K562 (cell line): ENCODE data around the gene STMP1. TPM values are rescaled to one million over a fixed set of nuclear protein-coding genes. Genes with fewer than 3 reads are reported as not detected.

Experiments used
- ATAC-seq: fragments of 200-7000 bp; cut with Tn5 transposase; 3 replicates; pipeline ENCODE4 v1.9.1; 2020; ENCODE audit warnings: moderate library complexity
- BruUV-seq: library from RNA; stranded (reverse); fragments of 400-500 nt; replicated peaks from 2 replicates; lab custom pipeline; 2021; lab: Mats Ljungman, UMichigan
- CTCF ChIA-PET: fragments of 300-600 bp; formaldehyde crosslinking; extraction: SDS; loops from one replicate; lab custom pipeline; 2021; ENCODE audit warnings: low intra/inter-chr PET ratio; lab: Yijun Ruan, JAX
- POLR2A ChIA-PET: fragments of 300-600, 350-650 bp; sonication (Branson Sonifier 250); formaldehyde crosslinking; extraction: SDS; loops from one replicate; lab custom pipeline; 2021; ENCODE audit warnings: antibody characterized with exemption, inconsistent platforms; lab: Yijun Ruan, JAX
- DNase-seq, 4 experiments: peaks; one replicate each; pipeline versions ENCODE4 v3.0.0 to v3.0.0-alpha.2; 2011 to 2018; ENCODE audit warnings: low spot score in 3 of 4, mixed read lengths in 3 of 4; ENCODE audit errors: extremely low read depth in 1 of 4
- FAIRE-seq: peaks from 2 replicates; lab custom pipeline; 2011; peaks lifted over from hg19 to GRCh38; lab: Jason Lieb, UNC
- H2AFZ ChIP-seq: 2 replicates; pipeline ENCODE4 v1.6.0; 2011; ENCODE audit warnings: low read depth, low read length, control low read depth, inconsistent platforms
- H3K27ac ChIP-seq: fragments of 200-600 bp; 3 replicates; pipeline ENCODE4 v1.8.0; 2011; ENCODE audit warnings: low read depth, mild to moderate bottlenecking, control low read depth, inconsistent platforms, low read length, moderate library complexity, mixed read lengths; ENCODE audit errors: extremely low read depth
- H3K27me3 ChIP-seq, 2 experiments: fragments of 300-600 bp in 1 of 2; 2 replicates in 1 of 2; 3 replicates in 1 of 2; pipeline versions ENCODE4 v1.6.0 to v1.8.0; 2011; ENCODE audit warnings: inconsistent platforms in 2 of 2, low read length in 2 of 2, mild to moderate bottlenecking in 1 of 2, mixed read lengths in 1 of 2, moderate library complexity in 1 of 2; ENCODE audit not compliant: control insufficient read depth in 2 of 2, insufficient read depth in 2 of 2
- H3K36me3 ChIP-seq: fragments of 300-600 bp; 3 replicates; pipeline ENCODE4 v1.8.0; 2011; ENCODE audit warnings: mild to moderate bottlenecking, low read length, inconsistent platforms; ENCODE audit not compliant: control insufficient read depth, insufficient read depth
- H3K4me1 ChIP-seq, 2 experiments: fragments of 200-600 bp in 1 of 2; replicated peaks in 1 of 2; 2 replicates in 1 of 2; 3 replicates in 1 of 2; pipeline versions ENCODE4 v1.5.1 to v1.8.0; 2011; ENCODE audit warnings: inconsistent platforms in 2 of 2, low read length in 2 of 2, mild to moderate bottlenecking in 1 of 2, mixed read lengths in 1 of 2, moderate library complexity in 1 of 2; ENCODE audit not compliant: control insufficient read depth in 2 of 2, insufficient read depth in 2 of 2
- H3K4me2 ChIP-seq: 2 replicates; pipeline ENCODE4 v1.6.1; 2011; ENCODE audit warnings: low read length, control low read depth, inconsistent platforms, mixed read lengths; ENCODE audit not compliant: insufficient read depth
- H3K4me3 ChIP-seq: fragments of 200-600 bp; sonication (generic), shearing (Covaris generic); 2 replicates; pipeline ENCODE4 v1.5.1; 2016; ENCODE audit warnings: control low read depth, inconsistent platforms
- H3K79me2 ChIP-seq: fragments of 200-600 bp; 3 replicates; pipeline ENCODE4 v1.8.0; 2011; ENCODE audit warnings: low read length, inconsistent platforms; ENCODE audit not compliant: control insufficient read depth, insufficient read depth
- H3K9ac ChIP-seq, 2 experiments: 2 replicates each; pipeline versions ENCODE4 v1.6.0 to v1.6.1; 2011; ENCODE audit warnings: low read depth in 2 of 2, low read length in 2 of 2, control low read depth in 1 of 2, inconsistent platforms in 1 of 2, mild to moderate bottlenecking in 1 of 2, mixed read lengths in 1 of 2; ENCODE audit not compliant: insufficient read depth in 1 of 2
- H3K9me1 ChIP-seq: one replicate; pipeline ENCODE4 v1.6.0; 2011; ENCODE audit warnings: inconsistent platforms, mild to moderate bottlenecking, low read length, moderate library complexity; ENCODE audit not compliant: control insufficient read depth, insufficient read depth
- H3K9me3 ChIP-seq: replicated peaks from 2 replicates; pipeline ENCODE4 v1.5.1; 2011; ENCODE audit warnings: low read depth, low read length, inconsistent platforms; ENCODE audit not compliant: control insufficient read depth, insufficient read depth
- H4K20me1 ChIP-seq: replicated peaks from 2 replicates; pipeline ENCODE4 v1.6.1; 2011; ENCODE audit warnings: low read length, inconsistent platforms, mixed read lengths; ENCODE audit not compliant: control insufficient read depth, insufficient read depth
- BCOR ChIP-seq: fragments of 450-650 bp; IDR thresholded peaks from 2 replicates; pipeline ENCODE4 v1.6.1; 2016
- ELF4 ChIP-seq: fragments of 450-650 bp; formaldehyde crosslinking; IDR thresholded peaks from 2 replicates; pipeline ENCODE4 v1.4.0; 2022; ENCODE audit warnings: missing genetic modification characterization
- ESRRB ChIP-seq: fragments of 250-450 bp; sonication (Bioruptor Pico); IDR thresholded peaks from 2 replicates; pipeline ENCODE4 v1.5.0; 2020; ENCODE audit warnings: mild to moderate bottlenecking, moderate library complexity, borderline replicate concordance
- GATAD2A ChIP-seq: fragments of 450-650 bp; IDR thresholded peaks from 2 replicates; pipeline ENCODE4 v1.6.1; 2017
- GTF2E2 ChIP-seq: fragments of 200-800 bp; sonication (Bioruptor generic); IDR thresholded peaks from 2 replicates; pipeline ENCODE4 v1.6.1; 2016; ENCODE audit warnings: missing genetic modification characterization, missing compliant biosample characterization
- IRF9 ChIP-seq: fragments of 450-650 bp; IDR thresholded peaks from 2 replicates; pipeline ENCODE4 v1.6.1; 2016; ENCODE audit warnings: missing biosample characterization, missing genetic modification characterization
- MXD1 ChIP-seq: fragments of 250-450 bp; sonication (Bioruptor Pico); IDR thresholded peaks from 2 replicates; pipeline ENCODE4 v1.8.0; 2021; ENCODE audit warnings: borderline replicate concordance, mild to moderate bottlenecking, moderate library complexity; ENCODE audit not compliant: poor library complexity, severe bottlenecking
- NKRF ChIP-seq: fragments of 450-650 bp; IDR thresholded peaks from 2 replicates; pipeline ENCODE4 v1.6.1; 2016; ENCODE audit warnings: borderline replicate concordance
- PHB2 ChIP-seq: fragments of 450-650 bp; IDR thresholded peaks from 2 replicates; pipeline ENCODE4 v1.6.1; 2017; ENCODE audit warnings: low read depth
- RBM22 ChIP-seq: fragments of 200-400 bp; formaldehyde crosslinking; IDR thresholded peaks from 2 replicates; pipeline ENCODE4 v1.6.1; 2018; ENCODE audit warnings: low read length, low read depth; ENCODE audit not compliant: poor library complexity, severe bottlenecking
- SMARCA5 ChIP-seq: fragments of 450-650 bp; IDR thresholded peaks from 2 replicates; pipeline ENCODE4 v1.6.1; 2016
- ZFP30 ChIP-seq: fragments of 250-450 bp; sonication (Bioruptor Pico); IDR thresholded peaks from 2 replicates; pipeline ENCODE4 v1.8.0; 2022; ENCODE audit warnings: moderate library complexity, mild to moderate bottlenecking, inconsistent platforms, borderline replicate concordance
- ZNF347 ChIP-seq: fragments of 450-650 bp; formaldehyde crosslinking; IDR thresholded peaks from 2 replicates; pipeline ENCODE4 v1.4.0; 2020; ENCODE audit warnings: low read depth, mild to moderate bottlenecking, moderate library complexity
- ZNF79 ChIP-seq: fragments of 250-450 bp; sonication (Bioruptor Pico); IDR thresholded peaks from 2 replicates; pipeline ENCODE4 v1.4.0; 2020; ENCODE audit warnings: low read depth, mild to moderate bottlenecking, moderate library complexity
- ZZZ3 ChIP-seq: fragments of 450-650 bp; IDR thresholded peaks from 2 replicates; pipeline ENCODE4 v1.6.1; 2016; ENCODE audit warnings: antibody characterized with exemption, mild to moderate bottlenecking, moderate library complexity
- WGBS: fragments of 100-300 bp; shearing (Covaris generic); methylation state at CpG from one replicate; pipeline ENCODE4 v1.1.6; 2016; ENCODE audit warnings: low coverage, mixed read lengths; ENCODE audit not compliant: insufficient coverage; ENCODE audit errors: missing lambda C conversion rate; 5-methylcytosine and 5-hydroxymethylcytosine counted together
- in situ Hi-C: fragments of 300-500 bp; cut with MboI; formaldehyde crosslinking; loops from 4 replicates; pipeline ENCODE4 v1.15.0; 2018; ENCODE audit warnings: inconsistent platforms, mixed read lengths
- intact Hi-C: fragments of 100-400 bp; cut with micrococcal nuclease; formaldehyde crosslinking; loops from 2 replicates; pipeline ENCODE4 v1.14.2; 2022
- polyA plus RNA-seq, 8 experiments: library from polyadenylated mRNA; depleted of rRNA in 4 of 8; stranded (reverse) in 5 of 8; unstranded in 3 of 8; fragments of >200 nt; fragmentation: Nextera tagmentation in 2 of 8; fragmentation: Illumina TruSeq in 1 of 8; extraction: Ambion mirVana in 2 of 8; extraction: Trizol in 1 of 8; gene quantifications; 2 replicates each; pipeline versions ENCODE4 v1.2.1 to v1.2.3, GENCODE V29; 2011 to 2014; ENCODE audit warnings: inconsistent platforms in 1 of 8, missing spikeins in 1 of 8
- total RNA-seq, 7 experiments: library from RNA; depleted of rRNA in 6 of 7; stranded (reverse); fragments of >200 nt in 6 of 7; fragmentation: Illumina TruSeq in 2 of 7; extraction: Trizol in 2 of 7; gene quantifications; 2 replicates each; pipeline versions ENCODE4 v1.2.1 to v1.2.3, GENCODE V29; 2011 to 2021; ENCODE audit warnings: low replicate concordance in 1 of 7
- TF ChIP-seq, protein P1 (sequence below): fragments of 450-650 bp; formaldehyde crosslinking; IDR thresholded peaks from 2 replicates; pipeline ENCODE4 v1.4.0; 2022; ENCODE audit warnings: missing genetic modification characterization

STMP1 gene
- total and polyA plus RNA-seq, 9 of the 15 experiments (the other 6 are each of a cell fraction or from before 2014, with no cell fraction given), result 10.6 to 249 (median 56.8) TPM

DNA sequence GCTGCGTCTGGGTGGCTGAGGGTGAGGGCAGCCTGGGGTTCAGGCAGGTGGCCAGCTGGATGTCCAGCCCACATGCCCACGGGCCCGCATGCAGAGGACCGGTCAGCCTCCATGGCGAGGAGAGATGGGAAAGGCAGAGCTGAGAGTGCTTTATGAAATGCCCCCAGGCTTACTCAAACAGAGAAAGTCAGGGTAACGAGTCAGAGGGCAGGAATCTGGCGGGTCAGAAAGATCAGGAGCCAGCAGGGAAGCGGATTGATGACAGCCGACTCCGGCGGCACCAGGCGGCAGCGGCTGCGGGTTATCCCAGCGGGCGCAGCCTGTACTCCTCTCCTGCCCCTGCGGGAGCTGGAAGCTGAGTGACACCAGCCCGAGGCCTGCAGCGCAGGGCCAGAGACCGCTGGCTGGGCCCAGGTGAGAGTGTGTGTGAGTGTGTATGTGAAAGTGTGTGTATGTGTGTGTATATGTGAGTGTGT, 52.3 kb downstream of the STMP1 start (continued):
- no peak for TF ChIP-seq ZZZ3
- no peak for TF ChIP-seq ZFP30 (CRISPR knock-in tag)
- no peak for TF ChIP-seq GATAD2A
- TF ChIP-seq ESRRB (CRISPR knock-in tag), result no peak
- no peak for TF ChIP-seq ZNF347 (CRISPR knock-in tag)

DNA sequence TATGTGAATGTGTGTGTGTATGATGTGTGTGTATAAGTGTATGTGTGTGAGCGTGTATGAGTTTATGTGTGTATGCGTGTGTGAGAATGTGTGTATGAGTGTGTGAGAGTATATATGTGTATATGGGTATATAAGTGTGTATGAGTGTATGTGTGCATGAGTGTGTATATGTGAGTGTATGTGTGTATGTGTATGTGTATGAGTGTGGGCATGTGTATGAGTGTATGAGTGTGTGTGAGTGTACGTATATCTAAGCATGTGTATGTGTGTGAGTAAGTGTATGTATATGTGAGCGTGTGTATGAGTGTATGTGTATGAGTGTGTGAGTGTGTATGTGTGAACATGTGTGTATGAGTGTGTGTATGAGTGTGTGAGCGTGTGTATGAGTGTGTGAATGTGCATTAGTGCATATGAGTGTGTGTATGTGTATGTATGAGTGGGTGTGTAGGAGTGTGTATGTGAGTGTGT, 52.8 kb downstream of the STMP1 start:
- DNase-seq (no peak), ATAC-seq (no peak), FAIRE-seq (no peak)
- WGBS, result 19% methylated on average over 5 of the region's 5 CpGs
- ChIA-PET CTCF (no interaction called here), POLR2A (interaction anchor here (0.6 to 1.2 kb wide), 2 partner anchors 7 to 10 kb away, joined by 3 read pairs; no protein-coding TSS in a partner anchor)
- Histone ChIP-seq H3K9ac (no peak overlapping the region), H4K20me1 (no peaks in the 10 kb centered on the region), H3K27ac (no peak overlapping the region), H3K27me3 (peaks cover 25 to 37% of the 10 kb centered on the region in 2 experiments; a peak in 4 of 5 replicates), H3K4me3 (no peak overlapping the region), H3K9me1 (no peaks in the 10 kb centered on the region), H3K79me2 (no peaks in the 10 kb centered on the region), H3K9me3 (no peaks in the 10 kb centered on the region), H3K4me2 (no peak overlapping the region), H3K4me1 (peaks cover 2 to 6% of the 10 kb centered on the region in 2 experiments; a peak in 3 of 5 replicates), H3K36me3 (no peaks in the 10 kb centered on the region), H2AFZ (no peak overlapping the region)
- in situ Hi-C loops, result no loop called here
- intact Hi-C loops, result no loop called here
- no TSS peak for BruUV-seq
- TF ChIP-seq SMARCA5 (peak; percentile 35; the same call in 1 of the 2 replicates), ELF4 (CRISPR knock-in tag) (peak; percentile 23; the same call in 1 of the 2 replicates), NKRF (peak; percentile 61; the same call in 1 of the 2 replicates), RBM22 (no peak), GTF2E2 (no peak), MXD1 (CRISPR knock-in tag) (no peak), PHB2 (peak; percentile 34; the same call in 1 of the 2 replicates), ZNF79 (CRISPR knock-in tag) (no peak), IRF9 (peak; percentile 60; the same call in 1 of the 2 replicates), BCOR (peak; percentile 19; the same call in 1 of the 2 replicates)
- TF ChIP-seq, protein P1, sequence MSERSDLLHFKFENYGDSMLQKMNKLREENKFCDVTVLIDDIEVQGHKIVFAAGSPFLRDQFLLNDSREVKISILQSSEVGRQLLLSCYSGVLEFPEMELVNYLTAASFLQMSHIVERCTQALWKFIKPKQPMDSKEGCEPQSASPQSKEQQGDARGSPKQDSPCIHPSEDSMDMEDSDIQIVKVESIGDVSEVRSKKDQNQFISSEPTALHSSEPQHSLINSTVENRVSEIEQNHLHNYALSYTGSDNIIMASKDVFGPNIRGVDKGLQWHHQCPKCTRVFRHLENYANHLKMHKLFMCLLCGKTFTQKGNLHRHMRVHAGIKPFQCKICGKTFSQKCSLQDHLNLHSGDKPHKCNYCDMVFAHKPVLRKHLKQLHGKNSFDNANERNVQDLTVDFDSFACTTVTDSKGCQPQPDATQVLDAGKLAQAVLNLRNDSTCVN (CRISPR knock-in tag), result peak; percentile 58; the same call in 1 of the 2 replicates
